Measurements from ENCODE around the gene CACNB1.

DNA sequence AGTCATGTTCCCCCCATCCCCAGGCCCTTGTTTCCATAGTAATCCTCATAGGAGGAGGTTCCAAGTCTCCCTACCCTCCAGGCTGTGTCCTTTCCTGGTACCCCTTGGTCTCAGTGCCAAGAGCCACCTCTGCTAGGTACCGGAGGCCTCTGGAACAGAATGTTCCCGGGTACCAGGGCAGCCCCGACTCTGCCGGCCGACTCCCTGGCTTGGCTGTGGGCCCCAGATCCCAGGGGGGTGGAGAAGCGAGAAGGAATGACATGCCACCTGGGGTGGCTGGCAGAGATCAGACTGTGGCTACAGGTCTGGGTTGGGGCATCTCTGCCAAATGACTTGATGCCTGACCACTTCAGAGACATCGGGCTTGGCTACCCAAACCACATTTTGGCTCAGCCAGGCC lies 24.7 kb upstream of the CACNB1 start:
- TF ChIP-seq CTCF (conservative IDR thresholded peaks at IDR 0.05; ENCODE audit: low read depth, low read length): no peak
- no peak for TF ChIP-seq EZH2 (IDR thresholded peaks at IDR 0.05; ENCODE audit: low read length, unreplicated experiment)
- no peak for TF ChIP-seq EZH2phosphoT487 (IDR thresholded peaks at IDR 0.05; ENCODE audit: borderline replicate concordance, low read length)

Measured in PC-3 (cell line).